Aorta (tissue), 5 donors: Measurements from ENCODE around the gene AQP12B. TPM values are rescaled to one million over a fixed set of nuclear protein-coding genes. Genes with fewer than 3 reads are reported as not detected.
"Not testable (repeated sequence)": the region's sequence is repeated elsewhere in the genome, so short reads cannot be mapped to it uniquely, and the experiment has no call there.

Source experiments
- ATAC-seq: fragments of 200-7000 bp; cut with Tn5 transposase; one replicate; pipeline ENCODE4 v1.9.1; 2022; ENCODE audit warnings: moderate library complexity; ENCODE audit not compliant: low FRiP score
- DNase-seq, 2 donors: peaks; one replicate each; pipeline ENCODE4 v3.0.0-alpha.2; 2020
- H3K27ac ChIP-seq, 2 donors: one replicate each; pipeline ENCODE4 v1.5.1; 2013; ENCODE audit warnings: low read length in 2 of 2, mild to moderate bottlenecking in 2 of 2, moderate library complexity in 2 of 2, control low read depth in 1 of 2, inconsistent platforms in 1 of 2, low read depth in 1 of 2
- H3K27me3 ChIP-seq, 2 donors: one replicate each; pipeline ENCODE4 v1.6.1; 2013; ENCODE audit warnings: control low read depth in 1 of 2, low read length in 1 of 2, mild to moderate bottlenecking in 1 of 2, moderate library complexity in 1 of 2; ENCODE audit not compliant: insufficient read depth in 2 of 2, control insufficient read depth in 1 of 2
- H3K36me3 ChIP-seq, 2 donors: one replicate each; pipeline ENCODE4 v1.6.1; 2013; ENCODE audit warnings: control low read depth in 1 of 2, low read length in 1 of 2, mild to moderate bottlenecking in 1 of 2; ENCODE audit not compliant: insufficient read depth in 2 of 2, control insufficient read depth in 1 of 2
- H3K4me1 ChIP-seq, 2 donors: one replicate each; pipeline ENCODE4 v1.6.1; 2013; ENCODE audit warnings: low read length in 2 of 2, control low read depth in 1 of 2, mild to moderate bottlenecking in 1 of 2, moderate library complexity in 1 of 2; ENCODE audit not compliant: insufficient read depth in 2 of 2, control insufficient read depth in 1 of 2
- H3K4me3 ChIP-seq, 2 donors: one replicate each; pipeline ENCODE4 v1.5.1; 2013; ENCODE audit warnings: low read length in 2 of 2, control low read depth in 1 of 2, mild to moderate bottlenecking in 1 of 2
- H3K9me3 ChIP-seq: one replicate; pipeline ENCODE4 v1.6.1; 2013; ENCODE audit warnings: mild to moderate bottlenecking, low read length; ENCODE audit not compliant: control insufficient read depth
- WGBS, 2 donors: extraction: QIAGEN DNeasy Blood & Tissue Kit; methylation state at CpG; one replicate each; pipeline ENCODE4 v1.1.7; 2013; 5-methylcytosine and 5-hydroxymethylcytosine counted together
- intact Hi-C, 2 donors: fragments of 100-400 bp; cut with DNase I; formaldehyde crosslinking; loops; one replicate each; pipeline versions ENCODE4 v1.14.2 to v1.15.0; 2022
- polyA plus RNA-seq, 2 donors: library from polyadenylated mRNA; stranded (reverse); fragments of 200-250 nt; gene quantifications; one replicate each; pipeline ENCODE4 v1.2.3, GENCODE V29; 2013
- total RNA-seq, 2 donors: library from RNA; stranded (reverse); fragmentation: NEBNext Ultra II Directional; extraction: Animal tissue kit (Norgen Biotek cat#: 25700); gene quantifications; one replicate each; pipeline ENCODE4 v1.2.1, GENCODE V29; 2021
- donor health status: healthy with polysubstance abuse.
- donor health status: Bipolar disorder and iron deficiency.
- donor health status: DM: no; HTN: no; CAD: no.
- donor health status: DM: no; HTN: no; CAD: no.
- donor health status: DM: yes; HTN: yes; CAD: no.

AQP12B gene
- total and polyA plus RNA-seq, 4 donors, result 0.38 TPM; not detected in 3

- H3K27me3 ChIP-seq, intact Hi-C loops, H3K4me1 ChIP-seq, H3K9me3 ChIP-seq, H3K36me3 ChIP-seq, ATAC-seq, H3K27ac ChIP-seq, DNase-seq, H3K4me3 ChIP-seq: not testable (repeated sequence)
- 71 to 81% methylated on average over 2 to 4 of the region's 15 CpGs for WGBS, 2 donors
Measured at GRCh38 chr2:240683329-240683979, 769 bp upstream of the AQP12B start.

- DNase-seq, ATAC-seq, intact Hi-C loops, H3K27ac ChIP-seq, H3K36me3 ChIP-seq, H3K27me3 ChIP-seq, H3K4me3 ChIP-seq, H3K9me3 ChIP-seq, H3K4me1 ChIP-seq: not testable (repeated sequence)
- 41 to 43% methylated on average over 2 of the region's 11 CpGs for WGBS, 2 donors
Measured at GRCh38 chr2:240680185-240680584, 2.5 kb downstream of the AQP12B start.

- H3K4me3 ChIP-seq, ATAC-seq, H3K4me1 ChIP-seq, DNase-seq, H3K27me3 ChIP-seq, H3K36me3 ChIP-seq, intact Hi-C loops, H3K9me3 ChIP-seq, H3K27ac ChIP-seq: not testable (repeated sequence)
- WGBS, 2 donors, result no CpG with 5 or more reads among the region's 19 CpGs
Measured at GRCh38 chr2:240678909-240679308, 3.8 kb downstream of the AQP12B start.

- DNase-seq, H3K4me1 ChIP-seq, intact Hi-C loops, H3K36me3 ChIP-seq, H3K4me3 ChIP-seq, H3K9me3 ChIP-seq, H3K27ac ChIP-seq, ATAC-seq, H3K27me3 ChIP-seq: not testable (repeated sequence)
- 78 to 95% methylated on average over 4 to 6 of the region's 14 CpGs for WGBS, 2 donors
Measured at GRCh38 chr2:240678043-240678442, 4.6 kb downstream of the AQP12B start.

- H3K27me3 ChIP-seq, H3K9me3 ChIP-seq, H3K36me3 ChIP-seq, H3K4me1 ChIP-seq, ATAC-seq, H3K27ac ChIP-seq, DNase-seq, intact Hi-C loops, H3K4me3 ChIP-seq: not testable (repeated sequence)
- whole genome bisulfite sequencing, 2 donors, result no CpG with 5 or more reads among the region's 24 CpGs
Measured at GRCh38 chr2:240675345-240675744, 7.3 kb downstream of the AQP12B start.

- H3K4me3 ChIP-seq, H3K9me3 ChIP-seq, H3K27ac ChIP-seq, H3K4me1 ChIP-seq, intact Hi-C loops, ATAC-seq, H3K27me3 ChIP-seq, H3K36me3 ChIP-seq: not testable (repeated sequence)
- 24 to 27% methylated on average over 10 to 12 of the region's 16 CpGs for WGBS, 2 donors
- DNase-seq, result peak in 1 of 2 donors; percentile 61
Measured at GRCh38 chr2:240674461-240675184, 8.1 kb downstream of the AQP12B start.

- no peak overlapping the region for H3K4me3 ChIP-seq
Measured at GRCh38 chr2:240672701-240673190, 9.9 kb downstream of the AQP12B start.

GRCh38 chr2:240672076-240672700 is 10.5 kb downstream of the AQP12B start:
- DNase-seq (peak in 1 of 2 donors; percentile 69), ATAC-seq (no peak)
- H3K4me3 ChIP-seq, result no peak overlapping the region
- H3K36me3 ChIP-seq, result no peaks in the 10 kb centered on the region
- no peaks in the 10 kb centered on the region for H3K4me1 ChIP-seq
- WGBS, 2 donors, result 38 to 50% methylated on average over 44 to 46 of the region's 46 CpGs
- no peaks in the 10 kb centered on the region for H3K27me3 ChIP-seq
- intact Hi-C loops, result no loop called here
- H3K27ac ChIP-seq, result no peak overlapping the region
- no peaks in the 10 kb centered on the region for H3K9me3 ChIP-seq

More at GRCh38 chr2:240672701-240673190, 9.9 kb downstream of the AQP12B start:
- H3K9me3 ChIP-seq, result no peaks in the 10 kb centered on the region
- ATAC-seq (no peak), DNase-seq (peak in 1 of 2 donors; percentile 44)
- H3K27me3 ChIP-seq, result no peaks in the 10 kb centered on the region
- intact Hi-C loops, result no loop called here
- no peaks in the 10 kb centered on the region for H3K4me1 ChIP-seq
- no peak overlapping the region for H3K27ac ChIP-seq
- WGBS, 2 donors, result 2 to 3% methylated on average over 20 to 55 of the region's 55 CpGs
- H3K36me3 ChIP-seq, result no peaks in the 10 kb centered on the region
